Measurements from ENCODE around the gene PXMP2. TPM values are rescaled to one million over a fixed set of nuclear protein-coding genes. Genes with fewer than 3 reads are reported as not detected.

The PXMP2 gene
- total RNA-seq, 1 experiment from 2014 or later: 39.9 TPM

GRCh38 chr12:132711080-132711843, 23.9 kb downstream of the PXMP2 start:
- Mint-ChIP-seq H3K36me3 (ENCODE audit: insufficient read depth, unreplicated experiment) (peaks cover 58% of the 10 kb centered on the region), H3K27me3 (ENCODE audit: insufficient read depth, unreplicated experiment) (no peaks in the 10 kb centered on the region), H3K9me3 (ENCODE audit: unreplicated experiment) (no peaks in the 10 kb centered on the region), H3K27ac (ENCODE audit: unreplicated experiment) (no peak overlapping the region), H3K4me1 (ENCODE audit: low read depth, unreplicated experiment) (no peaks in the 10 kb centered on the region), H3K4me3 (ENCODE audit: unreplicated experiment) (peak overlapping the region; percentile 99)
- intact Hi-C loops (cut with micrococcal nuclease; ENCODE audit: unreplicated experiment): loop anchor here (2.0 kb wide), 1 partner anchor 24 kb away; the partner anchor contains the start of genes POLE and PXMP2
- Histone ChIP-seq H3K27me3 (replicated peaks; ENCODE audit: control insufficient read depth, insufficient read depth, low read length) (no peaks in the 10 kb centered on the region), H3K4me1 (no peaks in the 10 kb centered on the region), H3K9me3 (no peaks in the 10 kb centered on the region), H3K4me3 (ENCODE audit: low read depth, low read length) (peak overlapping the region; percentile 91), H3K36me3 (ENCODE audit: control insufficient read depth, insufficient read depth, low read length) (no peaks in the 10 kb centered on the region; the same call in 1 of the 2 replicates)
- CTCF ChIA-PET: interaction anchor here (0.7 kb wide), 1 partner anchor 319 kb away, joined by 3 read pairs; no protein-coding TSS in a partner anchor
- POLR2A ChIA-PET: no interaction called here
- no peak for TF ChIP-seq CTCF (IDR thresholded peaks at IDR 0.05; ENCODE audit: insufficient read depth in 1 of 2, low read depth in 1 of 2, low read length in 1 of 2, severe bottlenecking in 1 of 2, unreplicated experiment in 1 of 2)
- BruUV-seq (replicated peaks): no TSS peak
- peak in 1 of 2 experiments; percentile 50 for DNase-seq

- H3K27me3 ChIP-seq (replicated peaks; ENCODE audit: control insufficient read depth, insufficient read depth, low read length): no peaks in the 10 kb centered on the region
- H3K27ac Mint-ChIP-seq (ENCODE audit: unreplicated experiment): no peak overlapping the region
- no peaks in the 10 kb centered on the region for H3K4me1 Mint-ChIP-seq (ENCODE audit: low read depth, unreplicated experiment)
- no peak for DNase-seq
- H3K9me3 Mint-ChIP-seq (ENCODE audit: unreplicated experiment): no peaks in the 10 kb centered on the region
- CTCF ChIA-PET: no interaction called here
- H3K36me3 ChIP-seq (ENCODE audit: control insufficient read depth, insufficient read depth, low read length): no peaks in the 10 kb centered on the region; the same call in 1 of the 2 replicates
- no TSS peak for BruUV-seq (replicated peaks)
- POLR2A ChIA-PET: no interaction called here
- no peaks in the 10 kb centered on the region for H3K9me3 ChIP-seq
- H3K4me1 ChIP-seq: no peaks in the 10 kb centered on the region
- no peak overlapping the region for H3K4me3 ChIP-seq (ENCODE audit: low read depth, low read length)
- peaks cover 67% of the 10 kb centered on the region for H3K36me3 Mint-ChIP-seq (ENCODE audit: insufficient read depth, unreplicated experiment)
- no peak overlapping the region for H3K4me3 Mint-ChIP-seq (ENCODE audit: unreplicated experiment)
- intact Hi-C loops (cut with micrococcal nuclease; ENCODE audit: unreplicated experiment): no loop called here
- TF ChIP-seq CTCF (IDR thresholded peaks at IDR 0.05; ENCODE audit: insufficient read depth in 1 of 2, low read depth in 1 of 2, low read length in 1 of 2, severe bottlenecking in 1 of 2, unreplicated experiment in 1 of 2): no peak
- no peaks in the 10 kb centered on the region for H3K27me3 Mint-ChIP-seq (ENCODE audit: insufficient read depth, unreplicated experiment)
These were observed 25.7 kb downstream of the PXMP2 start for GRCh38 chr12:132713123-132713522.

- no peaks in the 10 kb centered on the region for H3K9me3 Mint-ChIP-seq (ENCODE audit: unreplicated experiment)
- no peak overlapping the region for H3K27ac Mint-ChIP-seq (ENCODE audit: unreplicated experiment)
- DNase-seq: no peak
- H3K4me1 Mint-ChIP-seq (ENCODE audit: low read depth, unreplicated experiment): no peaks in the 10 kb centered on the region
- H3K9me3 ChIP-seq: no peaks in the 10 kb centered on the region
- peaks cover 80% of the 10 kb centered on the region for H3K36me3 Mint-ChIP-seq (ENCODE audit: insufficient read depth, unreplicated experiment)
- H3K27me3 Mint-ChIP-seq (ENCODE audit: insufficient read depth, unreplicated experiment): no peaks in the 10 kb centered on the region
- intact Hi-C loops (cut with micrococcal nuclease; ENCODE audit: unreplicated experiment): no loop called here
- no peak overlapping the region for H3K4me3 Mint-ChIP-seq (ENCODE audit: unreplicated experiment)
- no peaks in the 10 kb centered on the region for H3K27me3 ChIP-seq (replicated peaks; ENCODE audit: control insufficient read depth, insufficient read depth, low read length)
- no TSS peak for BruUV-seq (replicated peaks)
- ChIA-PET POLR2A (interaction anchor here (0.8 kb wide), 1 partner anchor 155 kb away, joined by 3 read pairs; no protein-coding TSS in a partner anchor), CTCF (no interaction called here)
- H3K4me1 ChIP-seq: no peaks in the 10 kb centered on the region
- no peak overlapping the region for H3K4me3 ChIP-seq (ENCODE audit: low read depth, low read length)
- TF ChIP-seq CTCF (IDR thresholded peaks at IDR 0.05; ENCODE audit: insufficient read depth in 1 of 2, low read depth in 1 of 2, low read length in 1 of 2, severe bottlenecking in 1 of 2, unreplicated experiment in 1 of 2): no peak
- H3K36me3 ChIP-seq (ENCODE audit: control insufficient read depth, insufficient read depth, low read length): no peaks in the 10 kb centered on the region; the same call in 1 of the 2 replicates
These were observed 28.5 kb downstream of the PXMP2 start for GRCh38 chr12:132715874-132716273.
